ENCODE results near the gene NEDD8.

- no peak for TF ChIP-seq POLR2A (IDR thresholded peaks at IDR 0.05)
- TF ChIP-seq, protein P1, sequence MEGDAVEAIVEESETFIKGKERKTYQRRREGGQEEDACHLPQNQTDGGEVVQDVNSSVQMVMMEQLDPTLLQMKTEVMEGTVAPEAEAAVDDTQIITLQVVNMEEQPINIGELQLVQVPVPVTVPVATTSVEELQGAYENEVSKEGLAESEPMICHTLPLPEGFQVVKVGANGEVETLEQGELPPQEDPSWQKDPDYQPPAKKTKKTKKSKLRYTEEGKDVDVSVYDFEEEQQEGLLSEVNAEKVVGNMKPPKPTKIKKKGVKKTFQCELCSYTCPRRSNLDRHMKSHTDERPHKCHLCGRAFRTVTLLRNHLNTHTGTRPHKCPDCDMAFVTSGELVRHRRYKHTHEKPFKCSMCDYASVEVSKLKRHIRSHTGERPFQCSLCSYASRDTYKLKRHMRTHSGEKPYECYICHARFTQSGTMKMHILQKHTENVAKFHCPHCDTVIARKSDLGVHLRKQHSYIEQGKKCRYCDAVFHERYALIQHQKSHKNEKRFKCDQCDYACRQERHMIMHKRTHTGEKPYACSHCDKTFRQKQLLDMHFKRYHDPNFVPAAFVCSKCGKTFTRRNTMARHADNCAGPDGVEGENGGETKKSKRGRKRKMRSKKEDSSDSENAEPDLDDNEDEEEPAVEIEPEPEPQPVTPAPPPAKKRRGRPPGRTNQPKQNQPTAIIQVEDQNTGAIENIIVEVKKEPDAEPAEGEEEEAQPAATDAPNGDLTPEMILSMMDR (IDR thresholded peaks at IDR 0.05) = no peak
Measured at GRCh38 chr14:24266344-24267244, 34.4 kb upstream of the NEDD8 start.
